HCT116 (cell line): ENCODE results near the gene EFCAB5. TPM values are rescaled to one million over a fixed set of nuclear protein-coding genes. Genes with fewer than 3 reads are reported as not detected.
A peak's percentile ranks its signal among the peaks of the same experiment; 100 is the strongest.

Experiments used
- ATAC-seq: fragments of 200-7000 bp; cut with Tn5 transposase; 2 replicates; pipeline ENCODE4 v1.9.1; 2020; ENCODE audit warnings: mild to moderate bottlenecking, moderate library complexity
- BruUV-seq: library from RNA; stranded (reverse); fragments of 400-500 nt; replicated peaks from 2 replicates; lab custom pipeline; 2021; lab: Mats Ljungman, UMichigan
- CTCF ChIA-PET: fragments of 300-600 bp; sonication (Branson Sonifier 250); formaldehyde crosslinking; loops from one replicate; lab custom pipeline; 2021; ENCODE audit warnings: antibody characterized with exemption; lab: Charles Lee
- POLR2A ChIA-PET: fragments of 300-600, 350-600 bp; sonication (Branson Sonifier 250); formaldehyde crosslinking; loops from one replicate; lab custom pipeline; 2021; ENCODE audit warnings: antibody characterized with exemption; lab: Charles Lee
- RAD21 ChIA-PET, 2 experiments: fragments of 300-600 bp; sonication (Branson Sonifier 250); formaldehyde crosslinking; loops; one replicate each; lab custom pipeline; 2023; ENCODE audit warnings: low total read pairs in 2 of 2; ENCODE audit not compliant: uncharacterized antibody in 2 of 2, unreplicated experiment in 2 of 2, low non-redundant PET in 1 of 2; lab: Charles Lee
- DNase-seq: peaks from one replicate; pipeline ENCODE4 v3.0.0-alpha.2; 2010; ENCODE audit warnings: low read depth, low spot score
- H2AFZ ChIP-seq: fragments of 200-600 bp; shearing (Covaris generic), sonication (generic); 2 replicates; pipeline ENCODE4 v1.6.1; 2017; ENCODE audit warnings: low read depth, mixed run types, mixed read lengths, antibody characterized with exemption, low read length; ENCODE audit not compliant: poor library complexity, severe bottlenecking
- H3K27ac ChIP-seq: 2 replicates; pipeline ENCODE4 v1.5.1; 2012; ENCODE audit warnings: low read depth, low read length
- H3K27me3 ChIP-seq: fragments of 200-600 bp; sonication (generic); 2 replicates; pipeline ENCODE4 v1.6.1; 2016; ENCODE audit warnings: mixed run types, low read length, mixed read lengths; ENCODE audit not compliant: insufficient read depth
- H3K36me3 ChIP-seq, 2 experiments: fragments of 200-500 bp in 1 of 2; fragments of 200-600 bp in 1 of 2; sonication (Bioruptor generic) in 1 of 2; sonication (generic) in 1 of 2; 2 replicates each; pipeline versions ENCODE4 v1.5.1 to v1.6.1; 2014 to 2016; ENCODE audit warnings: low read length in 2 of 2, inconsistent platforms in 1 of 2, mixed read lengths in 1 of 2, mixed run types in 1 of 2; ENCODE audit not compliant: insufficient read depth in 2 of 2, control insufficient read depth in 1 of 2
- H3K4me1 ChIP-seq, 2 experiments: fragments of 200-600 bp in 1 of 2; sonication (generic) in 1 of 2; 2 replicates each; pipeline versions ENCODE4 v1.5.1 to v1.6.1; 2012 to 2017; ENCODE audit warnings: low read length in 2 of 2, inconsistent platforms in 1 of 2, mild to moderate bottlenecking in 1 of 2, mixed read lengths in 1 of 2, mixed run types in 1 of 2, moderate library complexity in 1 of 2; ENCODE audit not compliant: insufficient read depth in 2 of 2, control insufficient read depth in 1 of 2
- H3K4me2 ChIP-seq: fragments of 200-600 bp; sonication (generic); 2 replicates; pipeline ENCODE4 v1.6.1; 2017; ENCODE audit warnings: mixed run types, low read length, mixed read lengths
- H3K4me3 ChIP-seq, 2 experiments: fragments of 200-600 bp in 1 of 2; sonication (generic) in 1 of 2; replicated peaks in 1 of 2; 2 replicates each; pipeline ENCODE4 v1.5.1; 2011 to 2016; ENCODE audit warnings: low read length in 2 of 2, control low read depth in 1 of 2, low read depth in 1 of 2, mild to moderate bottlenecking in 1 of 2, mixed read lengths in 1 of 2, mixed run types in 1 of 2
- H3K79me2 ChIP-seq: fragments of 200-600 bp; sonication (generic); 2 replicates; pipeline ENCODE4 v1.6.1; 2017; ENCODE audit warnings: mild to moderate bottlenecking, mixed run types, low read length, moderate library complexity, mixed read lengths; ENCODE audit not compliant: insufficient read depth
- H3K9ac ChIP-seq: fragments of 200-600 bp; sonication (generic); 2 replicates; pipeline ENCODE4 v1.6.1; 2016; ENCODE audit warnings: low read length, mixed read lengths
- H3K9me2 ChIP-seq: fragments of 200-600 bp; sonication (generic), shearing (Covaris generic); 2 replicates; pipeline ENCODE4 v1.6.1; 2017; ENCODE audit warnings: mixed run types, mild to moderate bottlenecking, moderate library complexity; ENCODE audit not compliant: insufficient read depth
- H3K9me3 ChIP-seq, 2 experiments: fragments of 200-500 bp in 1 of 2; fragments of 200-600 bp in 1 of 2; sonication (Bioruptor generic) in 1 of 2; sonication (generic) in 1 of 2; 2 replicates each; pipeline ENCODE4 v1.6.1; 2014 to 2017; ENCODE audit warnings: low read length in 2 of 2, mixed read lengths in 2 of 2, inconsistent platforms in 1 of 2, low read depth in 1 of 2, mild to moderate bottlenecking in 1 of 2, mixed run types in 1 of 2, moderate library complexity in 1 of 2; ENCODE audit not compliant: control insufficient read depth in 1 of 2, insufficient read depth in 1 of 2
- H4K20me1 ChIP-seq: fragments of 200-600 bp; sonication (generic), shearing (Covaris generic); 2 replicates; pipeline ENCODE4 v1.6.1; 2017; ENCODE audit warnings: mixed run types, mild to moderate bottlenecking, moderate library complexity; ENCODE audit not compliant: insufficient read depth
- CBX3 ChIP-seq: IDR thresholded peaks from 2 replicates; pipeline ENCODE4 v1.6.1; 2012; ENCODE audit warnings: low read depth
- ELF1 ChIP-seq: IDR thresholded peaks from 2 replicates; pipeline ENCODE4 v1.6.1; 2012; ENCODE audit warnings: low read depth, borderline replicate concordance
- EZH2phosphoT487 ChIP-seq: fragments of 200-600 bp; IDR thresholded peaks from 2 replicates; pipeline ENCODE4 v1.6.1; 2018; ENCODE audit warnings: antibody characterized with exemption, borderline replicate concordance
- POLR2AphosphoS5 ChIP-seq: IDR thresholded peaks from 2 replicates; pipeline ENCODE4 v1.6.1; 2011; ENCODE audit warnings: mild to moderate bottlenecking, low read depth, low read length, moderate library complexity
- RAD21 ChIP-seq: IDR thresholded peaks from 2 replicates; pipeline ENCODE4 v1.6.1; 2012; ENCODE audit warnings: low read depth, mild to moderate bottlenecking
- SRF ChIP-seq: IDR thresholded peaks from 2 replicates; pipeline ENCODE4 v1.6.1; 2012; ENCODE audit warnings: low read depth
- ZFX ChIP-seq: fragments of 450-650 bp; IDR thresholded peaks from 2 replicates; pipeline ENCODE4 v1.6.1; 2017
- intact Hi-C: fragments of 100-400 bp; cut with micrococcal nuclease; formaldehyde crosslinking; loops from 2 replicates; pipeline ENCODE4 v1.10.0; 2022
- total RNA-seq: library from RNA; stranded (reverse); gene quantifications from one replicate; pipeline ENCODE4 v1.2.1, GENCODE V29; 2021; ENCODE audit not compliant: unreplicated experiment
- TF ChIP-seq, protein P1 (sequence below): IDR thresholded peaks from 2 replicates; pipeline ENCODE4 v1.6.1; 2012
- TF ChIP-seq, protein P2 (sequence below), 3 experiments: fragments of 200-600 bp in 1 of 3; sonication (generic) in 1 of 3; IDR thresholded peaks in 2 of 3; conservative IDR thresholded peaks in 1 of 3; 2 replicates each; pipeline ENCODE4 v1.5.1; 2012 to 2017; ENCODE audit warnings: low read depth in 2 of 3, low read length in 2 of 3, antibody characterized with exemption in 1 of 3, borderline replicate concordance in 1 of 3, control low read depth in 1 of 3, mild to moderate bottlenecking in 1 of 3, mixed read lengths in 1 of 3, mixed run types in 1 of 3, moderate library complexity in 1 of 3; ENCODE audit not compliant: insufficient read depth in 1 of 3

Gene EFCAB5
- total RNA-seq, 1 experiment from 2014 or later: 0.17 TPM

DNA sequence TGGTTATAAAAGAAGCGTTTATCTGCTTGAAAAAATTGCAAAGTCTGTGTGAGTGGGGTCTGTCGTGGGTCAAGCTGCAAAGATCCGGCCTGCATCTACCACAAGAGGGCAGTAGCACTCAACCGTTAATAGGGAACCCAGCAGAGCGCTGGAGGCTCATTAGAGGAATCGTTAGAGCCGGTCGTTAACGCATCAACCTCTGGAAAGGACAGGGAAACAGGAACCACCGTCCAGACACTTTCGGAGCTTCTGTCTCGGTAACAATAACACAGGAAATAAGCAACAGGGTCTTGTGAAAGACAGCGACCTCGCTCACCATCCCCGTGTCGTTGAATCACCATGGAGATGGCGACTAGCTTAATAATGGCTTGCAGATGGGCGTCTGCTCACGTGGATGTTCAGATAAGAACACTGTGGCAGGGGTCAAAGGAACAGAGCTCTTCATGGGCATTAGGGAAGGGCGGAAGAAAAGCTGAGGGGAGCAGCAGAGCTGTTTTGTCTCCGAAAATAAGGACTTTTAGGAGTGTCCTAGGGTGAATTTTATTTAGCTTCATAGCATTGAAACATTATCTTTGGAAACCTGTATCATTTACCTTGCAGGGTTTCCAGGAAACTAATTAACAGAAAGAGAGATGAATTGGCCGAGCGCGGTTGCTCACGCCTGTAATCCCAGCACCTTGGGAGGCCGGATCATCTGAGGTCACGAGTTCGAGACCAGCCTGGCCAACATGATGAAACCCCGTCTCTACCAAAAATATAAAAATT lies 163.3 kb downstream of the EFCAB5 start:
- Histone ChIP-seq H3K36me3 (no peaks in the 10 kb centered on the region), H3K4me2 (peak overlapping the region; percentile 86), H2AFZ (peak overlapping the region; percentile 96), H3K27me3 (no peaks in the 10 kb centered on the region), H3K79me2 (no peaks in the 10 kb centered on the region), H3K4me1 (peaks cover 3 to 7% of the 10 kb centered on the region in 2 experiments; a peak in 2 of 4 replicates), H3K9me3 (no peaks in the 10 kb centered on the region), H3K9ac (peak overlapping the region; percentile 41), H3K9me2 (no peaks in the 10 kb centered on the region; the same call in 1 of the 2 replicates), H4K20me1 (no peaks in the 10 kb centered on the region), H3K27ac (no peak overlapping the region), H3K4me3 (peak overlapping the region; percentile 47 to 57)
- POLR2A ChIA-PET: interaction anchor here (0.9 to 2.3 kb wide), 7 partner anchors 8 to 234 kb away, joined by 3 to 10 read pairs (median 4); partner anchors contain the start of gene NSRP1
- DNase-seq (peak; percentile 76), ATAC-seq (peak; percentile 99)
- BruUV-seq: no TSS peak
- TF ChIP-seq POLR2AphosphoS5 (0 out of 2 replicates have a peak, but pooled peaks have one; percentile 22), CBX3 (peak; percentile 51; the same call in 1 of the 2 replicates), RAD21 (peak; percentile 90), EZH2phosphoT487 (no peak), ELF1 (no peak), ZFX (no peak), SRF (no peak)
- TF ChIP-seq, protein P1, sequence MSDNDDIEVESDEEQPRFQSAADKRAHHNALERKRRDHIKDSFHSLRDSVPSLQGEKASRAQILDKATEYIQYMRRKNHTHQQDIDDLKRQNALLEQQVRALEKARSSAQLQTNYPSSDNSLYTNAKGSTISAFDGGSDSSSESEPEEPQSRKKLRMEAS: peak; percentile 34; the same call in 1 of the 2 replicates
- TF ChIP-seq, protein P2, sequence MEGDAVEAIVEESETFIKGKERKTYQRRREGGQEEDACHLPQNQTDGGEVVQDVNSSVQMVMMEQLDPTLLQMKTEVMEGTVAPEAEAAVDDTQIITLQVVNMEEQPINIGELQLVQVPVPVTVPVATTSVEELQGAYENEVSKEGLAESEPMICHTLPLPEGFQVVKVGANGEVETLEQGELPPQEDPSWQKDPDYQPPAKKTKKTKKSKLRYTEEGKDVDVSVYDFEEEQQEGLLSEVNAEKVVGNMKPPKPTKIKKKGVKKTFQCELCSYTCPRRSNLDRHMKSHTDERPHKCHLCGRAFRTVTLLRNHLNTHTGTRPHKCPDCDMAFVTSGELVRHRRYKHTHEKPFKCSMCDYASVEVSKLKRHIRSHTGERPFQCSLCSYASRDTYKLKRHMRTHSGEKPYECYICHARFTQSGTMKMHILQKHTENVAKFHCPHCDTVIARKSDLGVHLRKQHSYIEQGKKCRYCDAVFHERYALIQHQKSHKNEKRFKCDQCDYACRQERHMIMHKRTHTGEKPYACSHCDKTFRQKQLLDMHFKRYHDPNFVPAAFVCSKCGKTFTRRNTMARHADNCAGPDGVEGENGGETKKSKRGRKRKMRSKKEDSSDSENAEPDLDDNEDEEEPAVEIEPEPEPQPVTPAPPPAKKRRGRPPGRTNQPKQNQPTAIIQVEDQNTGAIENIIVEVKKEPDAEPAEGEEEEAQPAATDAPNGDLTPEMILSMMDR (IDR thresholded peaks at IDR 0.05 in 2 of 3, conservative IDR thresholded peaks at IDR 0.05 in 1 of 3; ENCODE audit: borderline replicate concordance in 1 of 3, insufficient read depth in 1 of 3, low read depth in 2 of 3, low read length in 2 of 3): peak; percentile 88 to 96 (median 93); a peak in 5 of 6 replicates
- CTCF ChIA-PET: interaction anchor here (0.6 to 4.0 kb wide), 36 partner anchors 9 to 611 kb away, joined by 3 to 67 read pairs (median 5); partner anchors contain the start of genes BLMH, GOSR1, SLC6A4 and TMIGD1
- RAD21 ChIA-PET: interaction anchor here (0.7 to 1.8 kb wide), 7 partner anchors 20 to 234 kb away, joined by 3 to 16 read pairs (median 4); no protein-coding TSS in a partner anchor
- intact Hi-C loops: loop anchor here (1.0 to 10.0 kb wide), 5 partner anchors 132 to 610 kb away; no protein-coding TSS in a partner anchor
